ENCODE results near the gene TSPAN9. TPM values are rescaled to one million over a fixed set of nuclear protein-coding genes. Genes with fewer than 3 reads are reported as not detected.

The TSPAN9 gene
- total and polyA plus RNA-seq, 10 of the 15 experiments (the other 5 are each of a cell fraction or from before 2014, with no cell fraction given), result 0.03 to 1.0 (median 0.12) TPM; not detected in 5

GRCh38 chr12:3220382-3221321 is 143.5 kb downstream of the TSPAN9 start:
- BruUV-seq (replicated peaks), result no TSS peak
- Histone ChIP-seq H3K4me2 (ENCODE audit: control insufficient read depth, insufficient read depth) (no peak overlapping the region), H3K9ac (ENCODE audit: control insufficient read depth, insufficient read depth, low read length) (no peak overlapping the region), H3K79me2 (ENCODE audit: control insufficient read depth, insufficient read depth, low read length) (no peaks in the 10 kb centered on the region), H4K20me1 (ENCODE audit: control insufficient read depth, insufficient read depth) (no peaks in the 10 kb centered on the region), H3K36me3 (ENCODE audit: control insufficient read depth in 2 of 2, insufficient read depth in 2 of 2, low read length in 1 of 2) (no peaks in the 10 kb centered on the region), H3K9me3 (replicated peaks; ENCODE audit: control insufficient read depth, insufficient read depth, low read length) (no peaks in the 10 kb centered on the region), H3K4me1 (ENCODE audit: control insufficient read depth, insufficient read depth, low read length) (peaks cover 12% of the 10 kb centered on the region), H3K27me3 (replicated peaks in 1 of 2; ENCODE audit: control insufficient read depth in 2 of 2, insufficient read depth in 2 of 2, low read length in 1 of 2) (peaks cover 0 to 3% of the 10 kb centered on the region in 2 experiments; a peak in 2 of 4 replicates), H2AFZ (ENCODE audit: control insufficient read depth, low read depth, low read length) (no peak overlapping the region), H3K4me3 (no peak overlapping the region), H3K27ac (ENCODE audit: control insufficient read depth, insufficient read depth) (no peak overlapping the region)
- ATAC-seq (no peak), DNase-seq (ENCODE audit: low read depth, low spot score) (no peak), FAIRE-seq (no peak)
- SMC1A ChIA-PET (ENCODE audit: uncharacterized antibody, unreplicated experiment), result no interaction called here
- no peak for TF ChIP-seq CEBPZ (IDR thresholded peaks at IDR 0.05; ENCODE audit: low read depth, low read length)
- no peak for TF ChIP-seq NFIC (IDR thresholded peaks at IDR 0.05; ENCODE audit: low read depth, low read length)
- no peak for TF ChIP-seq CHD2 (IDR thresholded peaks at IDR 0.05; ENCODE audit: borderline replicate concordance, low read depth, low read length)
- no peak for TF ChIP-seq RAD51 (IDR thresholded peaks at IDR 0.05)
- no peak for TF ChIP-seq FOS (IDR thresholded peaks at IDR 0.05; ENCODE audit: borderline replicate concordance, extremely low read depth, insufficient read length)
- no peak for TF ChIP-seq SP1 (IDR thresholded peaks at IDR 0.05; ENCODE audit: low read depth, low read length)
- no peak for TF ChIP-seq ZNF384 (IDR thresholded peaks at IDR 0.05; ENCODE audit: borderline replicate concordance, low read depth, low read length)
- TF ChIP-seq, protein P1, sequence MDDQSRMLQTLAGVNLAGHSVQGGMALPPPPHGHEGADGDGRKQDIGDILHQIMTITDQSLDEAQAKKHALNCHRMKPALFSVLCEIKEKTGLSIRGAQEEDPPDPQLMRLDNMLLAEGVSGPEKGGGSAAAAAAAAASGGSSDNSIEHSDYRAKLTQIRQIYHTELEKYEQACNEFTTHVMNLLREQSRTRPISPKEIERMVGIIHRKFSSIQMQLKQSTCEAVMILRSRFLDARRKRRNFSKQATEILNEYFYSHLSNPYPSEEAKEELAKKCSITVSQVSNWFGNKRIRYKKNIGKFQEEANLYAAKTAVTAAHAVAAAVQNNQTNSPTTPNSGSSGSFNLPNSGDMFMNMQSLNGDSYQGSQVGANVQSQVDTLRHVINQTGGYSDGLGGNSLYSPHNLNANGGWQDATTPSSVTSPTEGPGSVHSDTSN (IDR thresholded peaks at IDR 0.05; ENCODE audit: insufficient replicate concordance, low read depth, low read length), result no peak
- intact Hi-C loops (cut with micrococcal nuclease; ENCODE audit: unreplicated experiment) (no loop called here), in situ Hi-C loops (cut with MboI) (no loop called here)
- CTCF ChIA-PET, result no interaction called here
- WGBS (ENCODE audit: insufficient coverage, insufficient replicate concordance, low lambda C conversion rate, missing lambda C conversion rate), result 61% methylated on average over 21 of the region's 21 CpGs
- POLR2A ChIA-PET, result no interaction called here
- RAD21 ChIA-PET (ENCODE audit: unreplicated experiment), result no interaction called here
